SK-N-SH (cell line): ENCODE measurements around the gene ETHE1. TPM values are rescaled to one million over a fixed set of nuclear protein-coding genes. Genes with fewer than 3 reads are reported as not detected.

Source experiments
- CTCF ChIA-PET: fragments of 300-600, 350-600 bp; formaldehyde crosslinking; extraction: SDS; loops from one replicate; lab custom pipeline; 2021; lab: Yijun Ruan, JAX
- POLR2A ChIA-PET: fragments of 350-600 bp; sonication (Branson Sonifier 250); formaldehyde crosslinking; extraction: SDS; loops from one replicate; lab custom pipeline; 2020; ENCODE audit warnings: antibody characterized with exemption, inconsistent platforms; lab: Yijun Ruan, JAX
- DNase-seq: peaks from one replicate; pipeline ENCODE4 v3.0.0; 2012
- H2AFZ ChIP-seq: fragments of 200-600 bp; sonication (generic); 2 replicates; pipeline ENCODE4 v1.8.1; 2016; ENCODE audit warnings: antibody characterized with exemption, mild to moderate bottlenecking, low read depth
- H3F3A ChIP-seq: fragments of 200-600 bp; sonication (generic); replicated peaks from 2 replicates; pipeline ENCODE3; 2016; ENCODE audit warnings: antibody characterized with exemption, mild to moderate bottlenecking; ENCODE audit not compliant: insufficient read depth
- H3K27ac ChIP-seq, 2 experiments: fragments of 200-500 bp in 1 of 2; fragments of 200-600 bp in 1 of 2; sonication (Bioruptor generic) in 1 of 2; sonication (generic), shearing (Covaris generic) in 1 of 2; 2 replicates each; pipeline versions ENCODE4 v1.5.1 to v1.6.1; 2014 to 2016; ENCODE audit warnings: low read depth in 2 of 2, inconsistent platforms in 1 of 2, low read length in 1 of 2, mild to moderate bottlenecking in 1 of 2, mixed read lengths in 1 of 2
- H3K27me3 ChIP-seq: fragments of 200-600 bp; sonication (generic), shearing (Covaris generic); 2 replicates; pipeline ENCODE4 v1.6.1; 2016; ENCODE audit warnings: mixed run types; ENCODE audit not compliant: insufficient read depth
- H3K36me3 ChIP-seq, 2 experiments: fragments of 200-500 bp in 1 of 2; fragments of 200-600 bp in 1 of 2; sonication (Bioruptor generic) in 1 of 2; sonication (generic) in 1 of 2; replicated peaks in 1 of 2; 2 replicates each; pipeline versions ENCODE3 to v1.5.1; 2014 to 2016; ENCODE audit warnings: low read length in 1 of 2, mild to moderate bottlenecking in 1 of 2; ENCODE audit not compliant: insufficient read depth in 2 of 2, control insufficient read depth in 1 of 2
- H3K4me1 ChIP-seq, 2 experiments: fragments of 200-500 bp in 1 of 2; fragments of 200-600 bp in 1 of 2; sonication (Bioruptor generic) in 1 of 2; sonication (generic), shearing (Covaris generic) in 1 of 2; 2 replicates each; pipeline versions ENCODE4 v1.5.1 to v1.6.1; 2014 to 2016; ENCODE audit warnings: low read depth in 1 of 2, low read length in 1 of 2, mixed run types in 1 of 2; ENCODE audit not compliant: insufficient read depth in 2 of 2, control insufficient read depth in 1 of 2
- H3K4me2 ChIP-seq: fragments of 200-600 bp; sonication (generic), shearing (Covaris generic); 2 replicates; pipeline ENCODE4 v1.6.1; 2017; ENCODE audit warnings: mixed run types
- H3K4me3 ChIP-seq, 2 experiments: fragments of 200-500 bp in 1 of 2; fragments of 200-600 bp in 1 of 2; sonication (Bioruptor generic) in 1 of 2; sonication (generic), shearing (Covaris generic) in 1 of 2; 2 replicates each; pipeline versions ENCODE4 v1.5.1 to v1.8.1; 2014 to 2016; ENCODE audit warnings: low read depth in 2 of 2, inconsistent platforms in 1 of 2, low read length in 1 of 2, mild to moderate bottlenecking in 1 of 2, mixed read lengths in 1 of 2, moderate library complexity in 1 of 2
- H3K79me2 ChIP-seq: fragments of 200-600 bp; sonication (generic); 2 replicates; pipeline ENCODE4 v1.8.1; 2017; ENCODE audit warnings: mild to moderate bottlenecking; ENCODE audit not compliant: insufficient read depth
- H3K9ac ChIP-seq: fragments of 200-600 bp; sonication (generic); 2 replicates; pipeline ENCODE4 v1.6.1; 2017; ENCODE audit warnings: mixed run types
- H3K9me2 ChIP-seq: fragments of 200-600 bp; sonication (generic); 2 replicates; pipeline ENCODE4 v1.6.1; 2017; ENCODE audit warnings: mixed run types
- H3K9me3 ChIP-seq: fragments of 200-600 bp; sonication (generic); 2 replicates; pipeline ENCODE4 v1.6.1; 2017; ENCODE audit warnings: mixed run types, mild to moderate bottlenecking, moderate library complexity
- H4K20me1 ChIP-seq: fragments of 200-600 bp; sonication (generic); 2 replicates; pipeline ENCODE4 v1.6.1; 2017; ENCODE audit warnings: mild to moderate bottlenecking, mixed run types; ENCODE audit not compliant: insufficient read depth
- EZH2phosphoT487 ChIP-seq: fragments of 200-600 bp; sonication (generic); IDR thresholded peaks from 2 replicates; pipeline ENCODE4 v1.6.1; 2017; ENCODE audit warnings: low read depth, mixed run types, mild to moderate bottlenecking, antibody characterized with exemption, moderate library complexity, borderline replicate concordance
- FOXJ3 ChIP-seq: sonication (generic); formaldehyde crosslinking; IDR thresholded peaks from 2 replicates; pipeline ENCODE4 v1.5.1; 2020; ENCODE audit warnings: mild to moderate bottlenecking, missing genetic modification reagents
- GATA2 ChIP-seq: sonication (generic); formaldehyde crosslinking; IDR thresholded peaks from 2 replicates; pipeline ENCODE4 v1.5.0; 2020; ENCODE audit warnings: mild to moderate bottlenecking, missing genetic modification reagents
- MEF2A ChIP-seq: IDR thresholded peaks from 2 replicates; pipeline ENCODE4 v1.4.0; 2012; ENCODE audit warnings: low read depth, borderline replicate concordance
- NFIC ChIP-seq: IDR thresholded peaks from 2 replicates; pipeline ENCODE4 v1.4.0; 2012; ENCODE audit warnings: borderline replicate concordance
- RAD21 ChIP-seq: IDR thresholded peaks from 2 replicates; pipeline ENCODE4 v1.6.1; 2012; ENCODE audit warnings: mild to moderate bottlenecking, low read length
- RFX5 ChIP-seq: IDR thresholded peaks from 2 replicates; pipeline ENCODE4 v1.6.1; 2012; ENCODE audit warnings: mild to moderate bottlenecking, improper control_type of control experiment, low read length
- SIN3A ChIP-seq: IDR thresholded peaks from 2 replicates; pipeline ENCODE4 v1.6.1; 2012; ENCODE audit warnings: low read depth, mild to moderate bottlenecking, low read length, moderate library complexity, borderline replicate concordance
- TCF12 ChIP-seq: IDR thresholded peaks from 2 replicates; pipeline ENCODE4 v1.4.0; 2012
- TEAD4 ChIP-seq: IDR thresholded peaks from 2 replicates; pipeline ENCODE4 v1.4.0; 2012; ENCODE audit warnings: mild to moderate bottlenecking, borderline replicate concordance; ENCODE audit not compliant: insufficient read depth
- WGBS: methylation state at CpG from one replicate; pipeline ENCODE4 v1.1.6; 2017; ENCODE audit warnings: low lambda C conversion rate; 5-methylcytosine and 5-hydroxymethylcytosine counted together
- polyA plus RNA-seq, 3 experiments: library from polyadenylated mRNA; depleted of rRNA; stranded (reverse); fragments of >200 nt; gene quantifications; 2 replicates each; pipeline ENCODE4 v1.2.3, GENCODE V29; 2012
- TF ChIP-seq, protein P1 (sequence below): fragments of 200-600 bp; sonication (generic); IDR thresholded peaks from 2 replicates; pipeline ENCODE4 v1.6.1; 2017; ENCODE audit warnings: antibody characterized with exemption, mild to moderate bottlenecking, moderate library complexity
- TF ChIP-seq, protein P2 (sequence below): fragments of 150-350 bp; IDR thresholded peaks from 2 replicates; pipeline ENCODE4 v1.6.1; 2017; ENCODE audit warnings: antibody characterized with exemption, low read length, low read depth, borderline replicate concordance

Gene ETHE1
- polyA plus RNA-seq, 1 of the 3 experiments (the other 2 are of a cell fraction): 86.2 TPM

DNA sequence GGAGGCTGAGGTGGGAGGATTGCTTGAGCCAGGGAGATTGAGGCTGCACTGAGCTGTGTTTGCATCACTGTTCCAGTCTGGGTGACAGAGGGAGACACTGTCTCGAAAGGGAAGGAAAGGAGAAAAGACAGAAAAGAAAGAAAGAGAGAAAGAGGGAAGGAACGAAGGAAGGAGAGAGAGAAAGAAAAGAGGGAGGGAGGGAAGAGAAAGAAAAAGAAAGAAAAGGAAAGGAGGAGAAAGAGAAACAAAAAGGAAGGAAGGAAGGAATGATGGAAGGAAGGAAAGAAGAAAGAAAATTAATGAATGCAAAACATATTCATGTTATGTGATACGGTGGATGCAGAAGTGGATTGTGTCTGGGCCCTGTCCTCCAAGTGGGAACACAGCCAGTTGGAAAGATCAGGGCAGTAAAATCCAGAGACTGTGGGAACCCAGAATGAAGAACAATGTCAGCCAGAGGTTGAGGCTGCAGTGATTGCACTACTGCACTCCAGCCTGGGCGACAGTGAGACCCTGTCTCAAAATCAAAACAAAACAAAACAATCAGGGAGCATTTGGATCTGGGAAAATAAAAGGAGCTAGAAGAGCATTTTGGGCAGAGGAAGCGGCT lies 28.7 kb downstream of the ETHE1 start:
- no peak for TF ChIP-seq TCF12
- TF ChIP-seq MEF2A: no peak
- TF ChIP-seq, protein P1, sequence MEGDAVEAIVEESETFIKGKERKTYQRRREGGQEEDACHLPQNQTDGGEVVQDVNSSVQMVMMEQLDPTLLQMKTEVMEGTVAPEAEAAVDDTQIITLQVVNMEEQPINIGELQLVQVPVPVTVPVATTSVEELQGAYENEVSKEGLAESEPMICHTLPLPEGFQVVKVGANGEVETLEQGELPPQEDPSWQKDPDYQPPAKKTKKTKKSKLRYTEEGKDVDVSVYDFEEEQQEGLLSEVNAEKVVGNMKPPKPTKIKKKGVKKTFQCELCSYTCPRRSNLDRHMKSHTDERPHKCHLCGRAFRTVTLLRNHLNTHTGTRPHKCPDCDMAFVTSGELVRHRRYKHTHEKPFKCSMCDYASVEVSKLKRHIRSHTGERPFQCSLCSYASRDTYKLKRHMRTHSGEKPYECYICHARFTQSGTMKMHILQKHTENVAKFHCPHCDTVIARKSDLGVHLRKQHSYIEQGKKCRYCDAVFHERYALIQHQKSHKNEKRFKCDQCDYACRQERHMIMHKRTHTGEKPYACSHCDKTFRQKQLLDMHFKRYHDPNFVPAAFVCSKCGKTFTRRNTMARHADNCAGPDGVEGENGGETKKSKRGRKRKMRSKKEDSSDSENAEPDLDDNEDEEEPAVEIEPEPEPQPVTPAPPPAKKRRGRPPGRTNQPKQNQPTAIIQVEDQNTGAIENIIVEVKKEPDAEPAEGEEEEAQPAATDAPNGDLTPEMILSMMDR: no peak
- no peak for TF ChIP-seq SIN3A
- TF ChIP-seq FOXJ3 (CRISPR knock-in tag): no peak
- TF ChIP-seq TEAD4: no peak
- TF ChIP-seq GATA2: no peak
- no peak for TF ChIP-seq NFIC
- TF ChIP-seq RAD21: no peak
- TF ChIP-seq, protein P2, sequence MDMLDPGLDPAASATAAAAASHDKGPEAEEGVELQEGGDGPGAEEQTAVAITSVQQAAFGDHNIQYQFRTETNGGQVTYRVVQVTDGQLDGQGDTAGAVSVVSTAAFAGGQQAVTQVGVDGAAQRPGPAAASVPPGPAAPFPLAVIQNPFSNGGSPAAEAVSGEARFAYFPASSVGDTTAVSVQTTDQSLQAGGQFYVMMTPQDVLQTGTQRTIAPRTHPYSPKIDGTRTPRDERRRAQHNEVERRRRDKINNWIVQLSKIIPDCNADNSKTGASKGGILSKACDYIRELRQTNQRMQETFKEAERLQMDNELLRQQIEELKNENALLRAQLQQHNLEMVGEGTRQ: no peak
- TF ChIP-seq RFX5: no peak
- no peak for TF ChIP-seq EZH2phosphoT487
- ChIA-PET CTCF (interaction anchor here (1.9 to 2.4 kb wide), 2 partner anchors 33 to 52 kb away, joined by 5 to 6 read pairs; partner anchors contain the start of gene LYPD3), POLR2A (no interaction called here)
- Histone ChIP-seq H4K20me1 (no peaks in the 10 kb centered on the region), H2AFZ (no peak overlapping the region), H3F3A (no peaks in the 10 kb centered on the region), H3K9me3 (no peaks in the 10 kb centered on the region), H3K36me3 (peaks cover 0 to 4% of the 10 kb centered on the region in 2 experiments), H3K9me2 (no peaks in the 10 kb centered on the region), H3K27me3 (no peaks in the 10 kb centered on the region), H3K27ac (no peak overlapping the region), H3K4me2 (no peak overlapping the region), H3K4me3 (no peak overlapping the region), H3K4me1 (no peaks in the 10 kb centered on the region; a peak in 1 of 4 replicates), H3K79me2 (no peaks in the 10 kb centered on the region), H3K9ac (no peak overlapping the region)
- no peak for DNase-seq
- 89% methylated on average over 5 of the region's 5 CpGs for WGBS

- WGBS: 86% methylated on average over 6 of the region's 7 CpGs
- H3K27ac ChIP-seq: no peak overlapping the region
- no peak overlapping the region for H3K4me2 ChIP-seq
- H3K9me2 ChIP-seq: no peaks in the 10 kb centered on the region
- H4K20me1 ChIP-seq: no peaks in the 10 kb centered on the region
- no peak for TF ChIP-seq NFIC
- no peak for TF ChIP-seq RFX5
- TF ChIP-seq, protein P1: no peak
- H3K4me1 ChIP-seq: no peaks in the 10 kb centered on the region; a peak in 1 of 4 replicates
- DNase-seq: no peak
- H3K9me3 ChIP-seq: no peaks in the 10 kb centered on the region
- peaks cover 0 to 4% of the 10 kb centered on the region in 2 experiments for H3K36me3 ChIP-seq
- no peak overlapping the region for H2AFZ ChIP-seq
- no peak overlapping the region for H3K9ac ChIP-seq
- ChIA-PET CTCF (interaction anchor here (0.9 to 2.6 kb wide), 3 partner anchors 22 to 50 kb away, joined by 3 to 15 read pairs (median 8); partner anchors contain the start of gene LYPD3), POLR2A (no interaction called here)
- H3K4me3 ChIP-seq: no peak overlapping the region
- H3F3A ChIP-seq: no peaks in the 10 kb centered on the region
- no peaks in the 10 kb centered on the region for H3K27me3 ChIP-seq
- no peaks in the 10 kb centered on the region for H3K79me2 ChIP-seq
Measured at GRCh38 chr19:43496960-43497359, 30.0 kb downstream of the ETHE1 start.
